ENCODE data around the gene TRAF4.

- TF ChIP-seq CTCF (IDR thresholded peaks at IDR 0.05 in 2 of 3, conservative IDR thresholded peaks at IDR 0.05 in 1 of 3; ENCODE audit: borderline replicate concordance in 1 of 3, insufficient read depth in 1 of 3, low read depth in 2 of 3, low read length in 2 of 3) (no peak), POLR2A (IDR thresholded peaks at IDR 0.05; ENCODE audit: borderline replicate concordance, extremely low read depth, insufficient read depth, insufficient read length) (no peak), YY1 (IDR thresholded peaks at IDR 0.05; ENCODE audit: extremely low read depth, insufficient replicate concordance, low read depth, low read length) (no peak), EZH2 (IDR thresholded peaks at IDR 0.05) (no peak), ZNF274 (IDR thresholded peaks at IDR 0.05; ENCODE audit: low read depth, low read length) (no peak), ELF1 (IDR thresholded peaks at IDR 0.05; ENCODE audit: borderline replicate concordance, low read depth) (no peak), SIN3A (IDR thresholded peaks at IDR 0.05; ENCODE audit: low read depth) (no peak), REST (IDR thresholded peaks at IDR 0.05; ENCODE audit: low read depth) (no peak), SP1 (IDR thresholded peaks at IDR 0.05; ENCODE audit: low read depth) (no peak), RAD21 (IDR thresholded peaks at IDR 0.05; ENCODE audit: low read depth) (no peak)
Observed at GRCh38 chr17:28729950-28730330, 13.9 kb upstream of the TRAF4 start.

All from HCT116 (cell line).